Stimulated activated naive CD8-positive, alpha-beta T cell treated with anti-CD3 and anti-CD28 coated beads, Interleukin-15, amount 100 ng/mL, for 72 hours (primary cell): Measurements from ENCODE around the gene KIF3A.

ENCODE experiments used
- ATAC-seq: fragments of 150-1000 bp; cut with Tn5 transposase; 2 replicates; pipeline ENCODE4 v1.10.0; 2021; ENCODE audit warnings: mild to moderate bottlenecking, moderate library complexity
- DNase-seq, 2 donors: peaks; one replicate each; pipeline ENCODE4 v3.0.0; 2021 to 2022
- H3K27ac Mint-ChIP-seq, 2 donors: one replicate each; pipeline ENCODE4 v1.8.0; 2022; ENCODE audit warnings: mild to moderate bottlenecking in 2 of 2, mixed read lengths in 2 of 2, moderate library complexity in 2 of 2
- H3K27me3 Mint-ChIP-seq: one replicate; pipeline ENCODE4 v1.8.0; 2022; ENCODE audit warnings: mixed read lengths
- H3K4me1 Mint-ChIP-seq: one replicate; pipeline ENCODE4 v1.8.0; 2022; ENCODE audit warnings: mild to moderate bottlenecking, mixed read lengths
- H3K4me3 Mint-ChIP-seq, 2 donors: one replicate each; pipeline ENCODE4 v1.8.0; 2022; ENCODE audit warnings: mild to moderate bottlenecking in 2 of 2, mixed read lengths in 2 of 2, moderate library complexity in 1 of 2
- H3K9me3 Mint-ChIP-seq, 2 donors: one replicate each; pipeline ENCODE4 v1.8.0; 2022; ENCODE audit warnings: mixed read lengths in 2 of 2

The KIF3A gene

DNA sequence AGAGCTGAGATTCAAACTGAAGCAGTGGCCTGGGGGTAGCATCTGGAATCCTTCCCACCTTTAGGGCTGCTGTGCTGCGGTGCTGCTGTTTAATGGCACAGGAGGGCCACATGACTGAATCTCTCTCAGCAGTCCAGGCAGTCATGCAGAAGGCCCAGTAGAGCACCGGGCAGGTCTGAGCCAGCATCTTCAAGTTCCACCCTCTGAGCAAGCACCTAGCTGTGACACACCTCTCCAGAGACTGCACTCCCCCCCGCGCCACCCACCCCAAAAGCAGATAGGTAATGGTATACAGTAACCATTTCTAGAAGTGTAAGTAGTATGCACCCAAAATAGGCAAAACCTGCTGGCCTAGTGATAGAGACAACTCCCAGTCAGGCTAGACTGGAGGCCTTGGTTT lies 55.4 kb downstream of the KIF3A start:
- Mint-ChIP-seq H3K4me1 (peaks cover 15% of the 10 kb centered on the region), H3K27ac (no peak overlapping the region), H3K27me3 (no peaks in the 10 kb centered on the region), H3K4me3 (no peak overlapping the region), H3K9me3 (no peaks in the 10 kb centered on the region)
- DNase-seq (no peak), ATAC-seq (no peak)

GRCh38 chr5:132681476-132681831 lies 55.9 kb downstream of the KIF3A start:
- Mint-ChIP-seq H3K27ac (no peak overlapping the region), H3K4me3 (no peak overlapping the region), H3K27me3 (no peaks in the 10 kb centered on the region), H3K4me1 (peaks cover 20% of the 10 kb centered on the region), H3K9me3 (no peaks in the 10 kb centered on the region)
- DNase-seq (no peak), ATAC-seq (no peak)

DNA sequence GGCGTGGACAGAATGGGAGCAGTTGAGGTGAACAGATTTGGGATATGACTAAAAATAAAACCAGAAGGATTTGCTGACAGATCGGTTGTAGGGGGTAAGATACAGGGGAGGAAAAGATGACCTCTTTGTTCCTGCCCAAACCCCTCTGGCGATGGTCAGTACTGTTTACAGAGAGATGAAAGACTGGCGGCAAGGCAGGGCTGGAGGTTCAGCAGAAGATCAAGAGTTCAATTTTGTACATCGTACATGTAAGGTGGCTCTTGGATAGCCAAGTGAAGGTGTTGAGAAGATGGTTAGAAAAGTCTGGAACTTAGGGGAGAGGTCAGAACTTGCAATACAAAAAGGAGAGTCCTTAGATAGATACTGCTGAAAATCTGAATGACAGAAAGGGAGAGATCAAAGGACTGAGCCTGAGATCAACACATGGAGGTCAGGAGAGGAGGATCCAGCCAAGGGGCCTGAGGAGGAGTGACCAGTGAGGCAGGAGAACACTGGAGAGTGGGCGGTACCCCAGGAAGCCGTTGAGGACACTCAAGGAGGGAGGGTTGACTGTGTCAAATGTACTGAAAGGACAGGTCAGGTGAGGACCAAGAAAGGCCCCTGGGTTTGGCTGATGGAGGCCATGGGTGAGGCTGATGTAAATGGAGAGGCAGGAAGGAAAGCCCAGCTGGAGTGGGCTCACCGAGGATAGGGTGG lies 56.4 kb downstream of the KIF3A start:
- ATAC-seq, result no peak

DNA sequence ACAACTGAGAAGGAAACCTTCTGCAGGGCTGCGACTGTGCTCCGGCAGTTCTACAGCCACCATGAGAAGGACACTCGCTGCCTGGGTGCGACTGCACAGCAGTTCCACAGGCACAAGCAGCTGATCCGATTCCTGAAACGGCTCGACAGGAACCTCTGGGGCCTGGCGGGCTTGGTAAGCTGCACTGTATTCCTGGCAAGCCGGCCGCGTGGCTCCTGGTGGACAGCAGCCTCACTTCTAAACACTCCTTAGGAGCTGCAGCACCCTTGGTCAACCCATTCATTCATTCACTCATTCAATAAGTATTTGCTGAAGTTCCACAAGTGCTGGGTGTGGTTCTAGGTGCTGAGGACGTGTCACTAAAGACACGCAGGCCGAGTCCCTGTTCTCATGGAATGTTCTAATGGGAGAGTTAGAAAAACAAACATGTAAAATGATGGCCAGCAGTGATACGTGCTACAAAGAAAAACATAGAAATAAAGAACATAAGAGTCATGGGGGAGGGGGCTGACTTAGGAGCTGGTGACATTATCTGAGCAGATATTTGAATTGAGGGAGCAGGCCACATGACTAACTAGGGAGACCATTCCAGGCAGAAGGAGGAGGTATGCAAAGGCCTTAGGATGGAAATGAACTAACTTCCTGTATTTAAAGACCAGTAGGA lies 57.5 kb downstream of the KIF3A start:
- Mint-ChIP-seq H3K27ac (no peak overlapping the region), H3K27me3 (no peaks in the 10 kb centered on the region), H3K4me1 (peaks cover 29% of the 10 kb centered on the region), H3K9me3 (no peaks in the 10 kb centered on the region), H3K4me3 (no peak overlapping the region)
- no peak for DNase-seq
- no peak for ATAC-seq

More for the DNA sequence above, 56.4 kb downstream of the KIF3A start:
- Mint-ChIP-seq H3K9me3 (no peaks in the 10 kb centered on the region), H3K27me3 (no peaks in the 10 kb centered on the region), H3K4me1 (peaks cover 26% of the 10 kb centered on the region), H3K4me3 (no peak overlapping the region), H3K27ac (no peak overlapping the region)
- no peak for DNase-seq

GRCh38 chr5:132679166-132679565 lies 58.2 kb downstream of the KIF3A start:
- H3K4me3 Mint-ChIP-seq, result no peak overlapping the region
- H3K4me1 Mint-ChIP-seq, result peaks cover 29% of the 10 kb centered on the region
- H3K27ac Mint-ChIP-seq, result no peak overlapping the region

DNA sequence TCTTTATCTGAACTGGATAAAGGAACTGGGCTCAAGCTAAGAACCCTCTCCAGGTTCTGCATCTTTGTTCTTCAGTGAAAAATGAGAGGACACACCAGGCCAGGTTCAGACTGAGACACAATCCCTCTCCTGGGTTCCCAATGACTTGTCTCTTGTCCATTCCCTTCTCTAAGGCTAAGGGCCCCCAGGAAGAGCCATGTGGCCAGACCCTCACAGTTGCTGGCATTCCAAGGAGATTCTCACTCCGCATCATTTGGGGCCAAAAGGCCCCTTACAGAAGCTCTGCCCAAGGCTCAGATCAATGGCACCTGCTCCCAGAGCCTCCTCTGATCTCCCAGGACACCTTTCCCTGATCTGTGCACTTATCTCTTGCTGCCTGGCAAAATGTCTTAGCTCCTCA lies 58.6 kb downstream of the KIF3A start:
- H3K4me3 Mint-ChIP-seq, result no peak overlapping the region
- H3K27ac Mint-ChIP-seq, result peak overlapping the region in 1 of 2 donors; percentile 50

More at GRCh38 chr5:132679166-132679565, 58.2 kb downstream of the KIF3A start:
- ATAC-seq (no peak), DNase-seq (no peak)
- no peaks in the 10 kb centered on the region for H3K27me3 Mint-ChIP-seq
- H3K9me3 Mint-ChIP-seq, result no peaks in the 10 kb centered on the region

GRCh38 chr5:132677682-132678400 lies 59.5 kb downstream of the KIF3A start:
- no peak overlapping the region for H3K27ac Mint-ChIP-seq
- no peaks in the 10 kb centered on the region for H3K27me3 Mint-ChIP-seq
- no peaks in the 10 kb centered on the region for H3K9me3 Mint-ChIP-seq
- H3K4me3 Mint-ChIP-seq, result no peak overlapping the region
- no peak for DNase-seq
- ATAC-seq, result no peak
- H3K4me1 Mint-ChIP-seq, result peaks cover 39% of the 10 kb centered on the region

More for the DNA sequence above, 58.6 kb downstream of the KIF3A start:
- no peak for DNase-seq
- no peaks in the 10 kb centered on the region for H3K27me3 Mint-ChIP-seq
- ATAC-seq, result no peak
- H3K4me1 Mint-ChIP-seq, result peaks cover 33% of the 10 kb centered on the region
- no peaks in the 10 kb centered on the region for H3K9me3 Mint-ChIP-seq

GRCh38 chr5:132677191-132677590 lies 60.2 kb downstream of the KIF3A start:
- H3K4me1 Mint-ChIP-seq, result peaks cover 39% of the 10 kb centered on the region
- DNase-seq, result no peak
- no peaks in the 10 kb centered on the region for H3K27me3 Mint-ChIP-seq
- H3K4me3 Mint-ChIP-seq, result no peak overlapping the region
- H3K9me3 Mint-ChIP-seq, result no peaks in the 10 kb centered on the region
- H3K27ac Mint-ChIP-seq, result no peak overlapping the region
- ATAC-seq, result no peak

GRCh38 chr5:132675936-132676689 lies 61.2 kb downstream of the KIF3A start:
- Mint-ChIP-seq H3K9me3 (peaks cover 0 to 2% of the 10 kb centered on the region in 2 donors), H3K27me3 (peaks cover 3% of the 10 kb centered on the region), H3K4me3 (no peak overlapping the region), H3K27ac (peak overlapping the region; percentile 0 to 59), H3K4me1 (peaks cover 39% of the 10 kb centered on the region)
- peak; percentile 76 for ATAC-seq
- no peak for DNase-seq

DNA sequence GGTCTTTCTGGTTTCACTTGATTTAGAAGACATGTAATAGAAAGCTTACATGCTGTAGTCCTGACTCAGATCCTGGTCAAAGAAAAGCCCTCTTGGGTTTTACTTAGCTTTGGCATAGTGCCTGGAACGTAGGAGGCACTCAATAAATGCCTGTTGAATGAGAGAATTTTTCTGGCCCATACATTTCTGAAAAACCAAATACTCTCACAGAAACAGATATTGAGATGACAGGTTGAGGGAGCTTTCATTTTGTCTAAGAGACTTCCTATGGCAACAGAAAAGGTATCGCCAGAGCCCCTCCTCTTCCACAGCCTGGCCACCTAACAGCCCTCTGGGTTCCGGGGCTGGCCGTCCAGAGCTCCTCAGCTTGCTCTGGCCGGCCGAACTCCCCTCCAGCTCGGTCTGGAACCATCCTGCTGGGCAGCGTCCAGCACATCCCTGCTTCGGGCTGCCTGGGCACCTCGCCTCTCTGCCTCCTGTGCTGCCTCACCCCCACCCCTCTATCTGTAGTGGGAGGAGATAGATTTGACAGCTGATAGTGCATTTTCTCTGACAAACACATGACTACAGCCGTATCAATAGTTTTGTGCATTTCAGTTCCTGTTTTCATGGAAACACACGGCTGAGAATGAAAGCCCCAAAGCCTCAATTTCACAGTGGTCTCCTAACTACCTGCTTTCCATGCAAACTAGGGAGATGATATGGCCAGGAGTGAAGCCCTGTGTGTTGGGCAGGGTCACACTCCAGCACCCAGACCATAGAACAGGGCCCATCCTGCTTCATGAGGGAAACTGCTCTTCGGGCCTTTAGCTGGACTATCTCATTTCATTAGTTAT lies 62.5 kb downstream of the KIF3A start:
- peak overlapping the region in 1 of 2 donors; percentile 19 for H3K27ac Mint-ChIP-seq
- peaks cover 39% of the 10 kb centered on the region for H3K4me1 Mint-ChIP-seq
- peaks cover 7% of the 10 kb centered on the region for H3K27me3 Mint-ChIP-seq
- no peak for DNase-seq
- peak overlapping the region in 1 of 2 donors; percentile 49 for H3K4me3 Mint-ChIP-seq
- ATAC-seq, result peak; percentile 59
- peaks cover 0 to 6% of the 10 kb centered on the region in 2 donors for H3K9me3 Mint-ChIP-seq

GRCh38 chr5:132673939-132674630 lies 63.3 kb downstream of the KIF3A start, which contains the start of gene IL4:
Gene IL4 (plus strand): TSS chr5:132673989. CDS start chr5:132674051, 62 bp downstream.
- peaks cover 7% of the 10 kb centered on the region for H3K27me3 Mint-ChIP-seq
- H3K27ac Mint-ChIP-seq, result peak within 1 kb of the TSS; percentile 27 to 63
- peak within 1 kb of the TSS in 1 of 2 donors; percentile 49 for H3K4me3 Mint-ChIP-seq
- ATAC-seq (no peak), DNase-seq (no peak)
- peaks cover 39% of the 10 kb centered on the region for H3K4me1 Mint-ChIP-seq
- peaks cover 0 to 6% of the 10 kb centered on the region in 2 donors for H3K9me3 Mint-ChIP-seq

DNA sequence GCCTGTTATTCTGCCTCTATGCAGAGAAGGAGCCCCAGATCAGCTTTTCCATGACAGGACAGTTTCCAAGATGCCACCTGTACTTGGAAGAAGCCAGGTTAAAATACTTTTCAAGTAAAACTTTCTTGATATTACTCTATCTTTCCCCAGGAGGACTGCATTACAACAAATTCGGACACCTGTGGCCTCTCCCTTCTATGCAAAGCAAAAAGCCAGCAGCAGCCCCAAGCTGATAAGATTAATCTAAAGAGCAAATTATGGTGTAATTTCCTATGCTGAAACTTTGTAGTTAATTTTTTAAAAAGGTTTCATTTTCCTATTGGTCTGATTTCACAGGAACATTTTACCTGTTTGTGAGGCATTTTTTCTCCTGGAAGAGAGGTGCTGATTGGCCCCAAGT lies 63.9 kb downstream of the KIF3A start:
- H3K9me3 Mint-ChIP-seq, result peaks cover 0 to 6% of the 10 kb centered on the region in 2 donors
- no peak overlapping the region for H3K4me3 Mint-ChIP-seq
- ATAC-seq, result no peak
- peaks cover 7% of the 10 kb centered on the region for H3K27me3 Mint-ChIP-seq
- peak overlapping the region in 1 of 2 donors; percentile 63 for H3K27ac Mint-ChIP-seq
- H3K4me1 Mint-ChIP-seq, result peaks cover 39% of the 10 kb centered on the region
- no peak for DNase-seq

DNA sequence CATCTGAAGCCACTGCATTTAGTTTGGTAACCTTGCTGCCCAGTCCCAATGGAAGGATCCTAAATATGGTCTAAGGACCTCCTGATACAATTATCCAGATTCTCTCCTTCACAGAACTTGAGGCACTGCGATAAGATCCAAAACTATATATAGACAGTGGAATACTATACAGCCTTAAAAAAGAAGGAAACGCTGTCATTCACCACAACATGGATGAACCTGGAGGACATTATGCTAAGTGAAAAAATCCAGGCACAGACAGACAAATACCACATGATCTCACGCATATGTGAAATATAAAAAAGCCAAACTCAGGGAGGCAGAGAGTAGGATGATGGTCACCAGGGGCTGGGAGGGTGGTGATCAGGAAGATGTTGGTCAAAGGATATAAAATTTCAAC lies 66.3 kb downstream of the KIF3A start:
- H3K27ac Mint-ChIP-seq, result no peak overlapping the region
- ATAC-seq, result no peak

More for the DNA sequence above, 66.3 kb downstream of the KIF3A start:
- Mint-ChIP-seq H3K4me1 (peaks cover 49% of the 10 kb centered on the region), H3K27me3 (peaks cover 24% of the 10 kb centered on the region), H3K4me3 (no peak overlapping the region), H3K9me3 (peaks cover 0 to 6% of the 10 kb centered on the region in 2 donors)
- no peak for DNase-seq
